GM19467 (cell line): ENCODE results near the gene BLOC1S5.
"Not testable (repeated sequence)": the region's sequence is repeated elsewhere in the genome, so short reads cannot be mapped to it uniquely, and the experiment has no call there.

Source experiments
- ATAC-seq: cut with Tn5 transposase; IDR thresholded peaks from one replicate; pipeline ENCODE4 v1.9.1; 2021; ENCODE audit warnings: mild to moderate bottlenecking, moderate library complexity; ENCODE audit not compliant: unreplicated experiment

BLOC1S5 gene

GRCh38 chr6:8047541-8048292 is 16.5 kb downstream of the BLOC1S5 start:
- ATAC-seq = no peak

DNA sequence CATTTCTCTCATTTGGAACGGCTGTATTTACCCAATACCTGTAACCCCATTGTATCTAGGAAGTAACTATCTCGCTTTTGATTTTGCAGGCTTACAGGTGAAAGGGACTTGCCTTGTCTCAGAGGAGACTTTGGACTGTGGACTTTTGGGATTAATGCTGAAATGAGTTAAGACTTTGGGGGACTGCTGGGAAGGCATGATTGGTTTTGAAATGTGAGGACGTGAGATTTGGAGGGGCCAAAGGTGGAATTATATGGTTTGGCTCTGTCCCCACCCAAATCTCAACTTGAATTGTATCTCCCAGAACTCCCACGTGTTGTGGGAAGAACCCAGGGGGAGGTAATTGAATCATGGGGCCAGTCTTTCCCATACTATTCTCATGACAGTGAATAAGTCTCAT is 18.4 kb downstream of the BLOC1S5 start:
- not testable (repeated sequence) for ATAC-seq

DNA sequence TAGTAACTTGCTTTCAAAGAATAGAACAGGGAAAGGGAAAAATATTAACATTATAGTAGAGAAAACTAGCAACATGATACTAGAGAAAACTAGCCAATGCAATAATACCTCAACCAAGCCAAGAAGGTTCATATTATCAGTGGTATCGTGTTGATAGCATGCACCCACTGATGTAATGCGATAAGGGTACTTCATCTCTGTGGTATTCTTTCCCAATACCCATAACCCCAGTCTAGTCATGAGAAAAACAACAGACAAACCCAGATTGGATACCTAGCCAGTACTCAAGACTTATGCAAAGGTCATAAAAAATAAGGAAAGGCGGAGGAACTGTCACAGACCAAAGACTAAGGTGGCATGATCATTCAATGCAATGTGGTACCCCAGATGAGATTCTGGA is 21.0 kb downstream of the BLOC1S5 start:
- no peak for ATAC-seq

DNA sequence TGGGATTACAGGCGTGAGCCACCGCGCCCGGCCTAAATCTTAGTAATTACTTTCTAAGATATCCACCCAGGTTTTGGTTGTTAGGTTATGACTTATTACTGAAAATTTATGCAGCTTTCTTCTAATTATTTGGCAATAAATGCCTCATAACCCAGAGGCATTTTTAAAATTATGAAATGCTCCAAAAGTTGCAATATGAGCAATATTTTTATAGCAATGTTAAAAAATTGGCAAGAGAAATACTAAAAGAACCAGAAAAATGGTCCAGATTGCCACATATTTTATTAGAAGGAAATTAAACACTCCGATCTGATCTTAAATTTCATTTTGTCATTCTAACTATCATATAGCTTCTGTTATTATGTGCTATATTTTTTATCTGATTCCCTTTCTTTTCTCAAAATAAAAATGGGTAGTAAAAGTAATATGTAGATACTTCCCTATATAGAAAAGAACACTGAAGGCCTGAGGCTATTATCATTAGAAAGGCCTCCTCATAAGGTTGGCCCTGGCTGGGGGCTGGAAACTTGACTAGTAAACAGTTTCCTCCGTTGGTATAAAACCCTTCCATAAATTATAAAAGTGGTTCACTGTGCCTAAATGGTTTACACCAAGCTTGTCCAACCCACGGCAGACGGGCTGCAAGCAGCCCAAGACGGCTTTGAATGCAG is 22.1 kb downstream of the BLOC1S5 start:
- ATAC-seq = no peak

- not testable (repeated sequence) for ATAC-seq
Measured at GRCh38 chr6:8034107-8034506, 30.1 kb downstream of the BLOC1S5 start.

DNA sequence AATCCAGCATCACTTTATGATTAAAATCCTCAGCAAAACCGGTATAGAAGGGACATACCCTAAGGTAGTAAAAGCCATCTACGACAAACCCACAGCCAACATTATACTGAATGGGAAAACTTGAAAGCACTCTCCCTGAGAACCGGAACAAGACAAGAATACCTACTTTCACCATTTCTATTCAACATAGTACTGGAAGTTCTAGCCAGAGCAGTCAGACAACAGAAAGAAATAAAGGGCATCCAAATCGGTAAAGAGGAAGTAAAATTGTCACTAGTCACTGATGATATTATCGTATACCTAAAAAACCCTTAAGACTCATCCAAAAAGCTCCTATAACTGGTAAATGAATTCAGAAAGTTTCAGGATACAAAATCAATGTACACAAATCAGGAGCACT is 33.3 kb downstream of the BLOC1S5 start:
- no peak for ATAC-seq

- no peak for ATAC-seq
Measured at GRCh38 chr6:8029243-8029870, 34.8 kb downstream of the BLOC1S5 start.

GRCh38 chr6:8027965-8028651 is 36.1 kb downstream of the BLOC1S5 start:
- ATAC-seq = no peak

DNA sequence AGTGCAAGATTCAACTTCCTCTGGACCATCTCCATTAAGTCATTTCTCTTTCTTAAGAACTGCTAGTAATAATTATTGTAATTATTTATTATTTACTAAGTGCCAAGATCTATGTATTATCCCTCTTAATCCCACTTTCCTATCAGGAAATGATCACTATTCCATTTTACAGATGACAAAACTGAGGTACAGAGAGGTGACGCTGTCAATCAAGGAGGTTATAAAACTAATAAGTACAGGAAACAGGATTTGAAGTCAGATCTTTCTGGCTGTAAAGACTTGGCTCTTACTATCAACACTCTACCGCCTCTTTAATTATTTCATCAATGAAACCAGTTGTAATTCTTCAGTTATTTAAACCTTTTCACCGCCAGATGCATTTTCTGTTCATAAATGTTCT is 37.4 kb downstream of the BLOC1S5 start:
- no peak for ATAC-seq

- no peak for ATAC-seq
Measured at GRCh38 chr6:8025191-8025590, 39.0 kb downstream of the BLOC1S5 start.

- no peak for ATAC-seq
Measured at GRCh38 chr6:8023638-8024037, 40.6 kb downstream of the BLOC1S5 start.

- no peak for ATAC-seq
Measured at GRCh38 chr6:8020083-8020482, 44.1 kb downstream of the BLOC1S5 start.

- ATAC-seq = no peak
Measured at GRCh38 chr6:8017705-8018104, 46.5 kb downstream of the BLOC1S5 start.

GRCh38 chr6:8017276-8017701 is 46.9 kb downstream of the BLOC1S5 start:
- peak; percentile 82 for ATAC-seq

DNA sequence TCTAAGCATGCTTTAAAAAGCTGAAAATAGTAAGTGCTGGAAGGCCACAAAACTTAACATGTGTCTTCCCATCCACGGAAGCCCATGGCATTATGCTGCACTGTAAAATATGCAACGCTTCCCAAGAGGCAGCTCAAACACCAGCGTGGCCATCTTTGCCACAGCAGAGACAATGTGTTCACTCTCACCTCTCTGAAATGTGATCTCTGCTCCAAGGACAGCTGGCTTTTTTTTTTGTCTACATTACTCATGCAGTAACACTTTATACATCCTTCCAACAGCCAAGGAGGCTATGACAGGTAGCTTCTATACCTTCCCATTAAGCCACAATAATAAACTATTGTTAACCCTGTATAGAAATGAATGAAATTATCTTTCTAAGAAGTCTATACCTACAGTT is 49.2 kb downstream of the BLOC1S5 start:
- ATAC-seq = no peak

GRCh38 chr6:8013763-8014162 is 50.4 kb downstream of the BLOC1S5 start:
- no peak for ATAC-seq

- ATAC-seq = no peak
Measured at GRCh38 chr6:8006208-8006607, 58.0 kb downstream of the BLOC1S5 start.

GRCh38 chr6:8005136-8005535 is 59.1 kb downstream of the BLOC1S5 start:
- ATAC-seq = no peak

- no peak for ATAC-seq
Measured at GRCh38 chr6:8000636-8001035, 63.6 kb downstream of the BLOC1S5 start.

DNA sequence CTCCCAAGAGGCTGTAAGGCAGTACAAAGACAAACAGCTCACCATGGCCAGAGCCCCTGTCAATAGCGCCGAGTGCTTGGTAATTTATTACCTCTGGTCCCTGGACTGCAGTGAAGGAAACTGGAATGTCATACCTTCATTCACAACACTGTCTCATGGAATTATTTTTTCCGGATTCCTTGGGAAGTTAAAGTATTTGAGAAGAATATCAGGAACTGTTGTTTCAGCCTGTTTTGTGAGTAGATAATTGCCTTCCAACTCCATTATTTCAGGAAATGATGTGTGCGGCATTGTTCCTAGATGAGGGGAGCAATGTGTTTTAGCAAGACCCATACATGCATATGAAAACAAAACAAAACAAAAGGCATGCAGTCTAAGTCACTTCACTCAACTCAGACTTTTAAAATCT is 64.0 kb downstream of the BLOC1S5 start:
- no peak for ATAC-seq

DNA sequence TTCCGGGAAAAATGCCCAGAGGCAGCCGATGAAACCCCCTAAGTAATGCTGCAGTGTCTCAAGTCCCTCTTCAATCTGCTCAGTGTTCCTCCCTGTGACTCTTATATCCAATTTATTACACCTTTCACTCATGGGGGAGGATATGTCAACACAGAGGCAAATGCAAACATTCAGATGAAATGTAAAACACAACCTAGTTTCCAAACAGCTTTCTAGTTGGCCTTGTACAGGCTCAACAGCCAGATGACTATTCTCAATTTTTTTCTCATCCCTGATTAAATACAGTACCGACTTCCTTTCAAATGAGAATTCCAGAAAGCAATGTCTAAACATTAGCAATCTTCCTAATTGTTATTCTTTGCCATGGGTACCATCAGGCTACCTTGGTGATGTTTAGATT is 65.0 kb downstream of the BLOC1S5 start:
- no peak for ATAC-seq
